ENCODE measurements around the gene RAD23B. TPM values are rescaled to one million over a fixed set of nuclear protein-coding genes. Genes with fewer than 3 reads are reported as not detected.
"Not testable (repeated sequence)": the region's sequence is repeated elsewhere in the genome, so short reads cannot be mapped to it uniquely, and the experiment has no call there.

The RAD23B gene
- total RNA-seq, 1 donor from 2014 or later: 75.0 TPM

GRCh38 chr9:107294756-107295155 is 11.7 kb downstream of the RAD23B start:
- no peak for DNase-seq

GRCh38 chr9:107295995-107296394 is 12.9 kb downstream of the RAD23B start:
- no peak for DNase-seq

- DNase-seq: not testable (repeated sequence)
Measured at GRCh38 chr9:107296592-107296991, 13.5 kb downstream of the RAD23B start.

- DNase-seq: peak; percentile 34
Measured at GRCh38 chr9:107299437-107299836, 16.4 kb downstream of the RAD23B start.

- DNase-seq: no peak
Measured at GRCh38 chr9:107306308-107306707, 23.2 kb downstream of the RAD23B start.

- DNase-seq: no peak
Measured at GRCh38 chr9:107307331-107307730, 24.3 kb downstream of the RAD23B start.

GRCh38 chr9:107308461-107308860 is 25.4 kb downstream of the RAD23B start:
- DNase-seq: no peak

GRCh38 chr9:107309271-107309670 is 26.2 kb downstream of the RAD23B start:
- DNase-seq: no peak

GRCh38 chr9:107312376-107313050 is 29.4 kb downstream of the RAD23B start:
- no peak for DNase-seq

- no peak for DNase-seq
Measured at GRCh38 chr9:107313555-107314096, 30.5 kb downstream of the RAD23B start.

- DNase-seq: no peak
Measured at GRCh38 chr9:107314763-107315162, 31.7 kb downstream of the RAD23B start.

- no peak for DNase-seq
Measured at GRCh38 chr9:107316795-107317661, 33.9 kb downstream of the RAD23B start.

- peak; percentile 21 for DNase-seq
Measured at GRCh38 chr9:107322643-107323042, 39.6 kb downstream of the RAD23B start.

GRCh38 chr9:107323836-107324585 is 40.9 kb downstream of the RAD23B start:
- DNase-seq: no peak

GRCh38 chr9:107325842-107326241 is 42.8 kb downstream of the RAD23B start:
- DNase-seq: no peak

- no peak for DNase-seq
Measured at GRCh38 chr9:107328510-107328909, 45.4 kb downstream of the RAD23B start.

GRCh38 chr9:107330420-107330819 is 47.3 kb downstream of the RAD23B start:
- no peak for DNase-seq

- DNase-seq: no peak
Measured at GRCh38 chr9:107332883-107333282, 49.8 kb downstream of the RAD23B start.

- DNase-seq: no peak
Measured at GRCh38 chr9:107333363-107333762, 50.3 kb downstream of the RAD23B start.

GRCh38 chr9:107334103-107334776 is 51.2 kb downstream of the RAD23B start:
- DNase-seq: no peak

- DNase-seq: no peak
Measured at GRCh38 chr9:107335331-107335730, 52.3 kb downstream of the RAD23B start.

GRCh38 chr9:107336718-107337360 is 53.8 kb downstream of the RAD23B start:
- no peak for DNase-seq
